Liver (tissue), 9 donors: ENCODE measurements around the gene NTN3. TPM values are rescaled to one million over a fixed set of nuclear protein-coding genes. Genes with fewer than 3 reads are reported as not detected.

Experiments
- DNase-seq: peaks from one replicate; pipeline ENCODE4 v3.0.0-alpha.2; 2017; ENCODE audit warnings: low spot score
- H3K27ac ChIP-seq, 2 donors: one replicate each; pipeline ENCODE4 v1.7.0; 2013; ENCODE audit warnings: inconsistent platforms in 2 of 2, low read length in 2 of 2, control low read depth in 1 of 2, low read depth in 1 of 2, mild to moderate bottlenecking in 1 of 2
- H3K27me3 ChIP-seq, 4 donors: one replicate each; pipeline versions ENCODE4 v1.6.1 to v1.7.0; 2013; ENCODE audit warnings: low read length in 3 of 4, inconsistent platforms in 1 of 4, mild to moderate bottlenecking in 1 of 4, moderate library complexity in 1 of 4; ENCODE audit not compliant: control insufficient read depth in 4 of 4, insufficient read depth in 4 of 4
- H3K36me3 ChIP-seq, 4 donors: one replicate each; pipeline versions ENCODE4 v1.6.1 to v1.7.0; 2013; ENCODE audit warnings: low read length in 3 of 4, mild to moderate bottlenecking in 3 of 4, low read depth in 1 of 4, moderate library complexity in 1 of 4; ENCODE audit not compliant: control insufficient read depth in 4 of 4, insufficient read depth in 3 of 4
- H3K4me1 ChIP-seq, 4 donors: one replicate each; pipeline versions ENCODE4 v1.6.1 to v1.7.0; 2013; ENCODE audit warnings: low read length in 3 of 4, mild to moderate bottlenecking in 3 of 4, moderate library complexity in 1 of 4; ENCODE audit not compliant: control insufficient read depth in 4 of 4, insufficient read depth in 4 of 4
- H3K4me3 ChIP-seq, 3 donors: one replicate each; pipeline versions ENCODE4 v1.6.1 to v1.7.0; 2013; ENCODE audit warnings: low read length in 3 of 3, control low read depth in 1 of 3, low read depth in 1 of 3, mild to moderate bottlenecking in 1 of 3
- H3K9ac ChIP-seq, 2 donors: one replicate each; pipeline ENCODE4 v1.7.0; 2013; ENCODE audit warnings: low read length in 2 of 2, mild to moderate bottlenecking in 2 of 2, moderate library complexity in 2 of 2, control low read depth in 1 of 2, low read depth in 1 of 2
- H3K9me3 ChIP-seq, 4 donors: one replicate each; pipeline versions ENCODE4 v1.6.1 to v1.7.0; 2013; ENCODE audit warnings: low read length in 3 of 4; ENCODE audit not compliant: control insufficient read depth in 4 of 4
- ATF3 ChIP-seq: IDR thresholded peaks from 2 replicates; pipeline ENCODE4 v1.6.1; 2016; ENCODE audit warnings: antibody characterized with exemption
- CTCF ChIP-seq: fragments of 150-350 bp; IDR thresholded peaks from 2 replicates; pipeline ENCODE4 v1.5.1; 2017; ENCODE audit warnings: improper control_type of control experiment, low read depth, low read length; ENCODE audit not compliant: missing input control
- EGR1 ChIP-seq, 2 donors: IDR thresholded peaks; 2 replicates each; pipeline ENCODE4 v1.6.1; 2016 to 2018; ENCODE audit warnings: antibody characterized with exemption in 2 of 2, low read depth in 2 of 2
- FOXA1 ChIP-seq: IDR thresholded peaks from 2 replicates; pipeline ENCODE4 v1.6.1; 2016; ENCODE audit warnings: antibody characterized with exemption
- FOXA2 ChIP-seq: IDR thresholded peaks from 2 replicates; pipeline ENCODE4 v1.6.1; 2016; ENCODE audit warnings: antibody characterized with exemption
- GABPA ChIP-seq, 2 donors: IDR thresholded peaks in 1 of 2; conservative IDR thresholded peaks in 1 of 2; 2 replicates each; pipeline ENCODE4 v1.6.1; 2016; ENCODE audit warnings: antibody characterized with exemption in 2 of 2, mild to moderate bottlenecking in 1 of 2, moderate library complexity in 1 of 2
- HNF4A ChIP-seq, 2 donors: conservative IDR thresholded peaks; 2 replicates each; pipeline ENCODE4 v1.6.1; 2016; ENCODE audit warnings: antibody characterized with exemption in 2 of 2, mild to moderate bottlenecking in 2 of 2
- HNF4G ChIP-seq: IDR thresholded peaks from 2 replicates; pipeline ENCODE4 v1.6.1; 2016; ENCODE audit warnings: antibody characterized with exemption
- JUND ChIP-seq, 2 donors: IDR thresholded peaks; 2 replicates each; pipeline ENCODE4 v1.6.1; 2016; ENCODE audit warnings: antibody characterized with exemption in 2 of 2
- NR2F2 ChIP-seq: IDR thresholded peaks from 2 replicates; pipeline ENCODE4 v1.6.1; 2016; ENCODE audit warnings: antibody characterized with exemption
- RAD21 ChIP-seq, 2 donors: IDR thresholded peaks; 2 replicates each; pipeline ENCODE4 v1.6.1; 2016; ENCODE audit warnings: antibody characterized with exemption in 2 of 2, mild to moderate bottlenecking in 2 of 2
- REST ChIP-seq: IDR thresholded peaks from 2 replicates; pipeline ENCODE4 v1.6.1; 2016; ENCODE audit warnings: antibody characterized with exemption, mild to moderate bottlenecking
- RXRA ChIP-seq, 2 donors: IDR thresholded peaks; 2 replicates each; pipeline ENCODE4 v1.6.1; 2017 to 2018; ENCODE audit warnings: antibody characterized with exemption in 2 of 2, mild to moderate bottlenecking in 1 of 2
- YY1 ChIP-seq: IDR thresholded peaks from 2 replicates; pipeline ENCODE4 v1.6.1; 2016; ENCODE audit warnings: antibody characterized with exemption, mild to moderate bottlenecking
- WGBS: extraction: QIAGEN DNeasy Blood & Tissue Kit; methylation state at CpG from one replicate; pipeline ENCODE4 v1.1.7; 2013; 5-methylcytosine and 5-hydroxymethylcytosine counted together
- polyA plus RNA-seq, 2 donors: library from polyadenylated mRNA; stranded (reverse) in 1 of 2; unstranded in 1 of 2; fragments of 200-250 nt in 1 of 2; fragments of >200 nt in 1 of 2; fragmentation: Nextera tagmentation in 1 of 2; extraction: Ambion mirVana in 1 of 2; gene quantifications; one replicate each; pipeline versions ENCODE4 v1.2.1 to v1.2.3, GENCODE V29; 2013 to 2015
- total RNA-seq, 2 donors: library from RNA; depleted of rRNA; stranded (reverse); fragments of >200 nt; gene quantifications; one replicate each; pipeline ENCODE4 v1.2.3, GENCODE V29; 2014
- TF ChIP-seq, protein P1 (sequence below): IDR thresholded peaks from 2 replicates; pipeline ENCODE4 v1.6.1; 2016; ENCODE audit warnings: antibody characterized with exemption
- TF ChIP-seq, protein P2 (sequence below): IDR thresholded peaks from 2 replicates; pipeline ENCODE4 v1.6.1; 2016; ENCODE audit warnings: antibody characterized with exemption
- donor health status: healthy.
- donor health status: healthy.
- donor health status: healthy.
- donor health status: healthy.
- donor health status: healthy.

The NTN3 gene
- total and polyA plus RNA-seq, 4 donors = 0.19 to 2.3 (median 0.28) TPM; not detected in 1

DNA sequence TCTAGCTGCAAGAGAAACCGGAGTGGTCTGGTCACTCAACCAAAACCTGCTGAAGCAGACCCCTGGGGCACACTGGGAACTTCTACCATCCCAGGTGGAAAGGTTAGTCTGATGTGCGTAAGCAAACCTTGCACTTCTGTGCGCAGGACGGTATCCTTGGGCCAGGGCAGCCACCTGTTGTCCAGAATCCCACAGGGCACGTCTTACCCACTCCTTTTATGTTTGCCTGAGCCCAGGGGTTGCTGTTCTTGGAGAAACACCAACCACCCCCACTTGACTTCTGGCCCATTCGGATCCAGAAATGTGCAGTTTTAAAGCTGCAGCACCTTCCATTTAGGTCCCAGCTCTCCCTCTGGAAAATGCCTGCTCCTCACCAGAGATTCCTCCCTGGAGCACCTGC, 22.5 kb downstream of the NTN3 start:
- TF ChIP-seq FOXA2 = no peak
- TF ChIP-seq, protein P1, sequence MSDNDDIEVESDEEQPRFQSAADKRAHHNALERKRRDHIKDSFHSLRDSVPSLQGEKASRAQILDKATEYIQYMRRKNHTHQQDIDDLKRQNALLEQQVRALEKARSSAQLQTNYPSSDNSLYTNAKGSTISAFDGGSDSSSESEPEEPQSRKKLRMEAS = no peak
- no peak for TF ChIP-seq HNF4A (conservative IDR thresholded peaks at IDR 0.05)
- no peak for TF ChIP-seq REST
- TF ChIP-seq JUND (IDR thresholded peaks at IDR 0.05) = no peak
- TF ChIP-seq GABPA (IDR thresholded peaks at IDR 0.05 in 1 of 2, conservative IDR thresholded peaks at IDR 0.05 in 1 of 2) = no peak

DNA sequence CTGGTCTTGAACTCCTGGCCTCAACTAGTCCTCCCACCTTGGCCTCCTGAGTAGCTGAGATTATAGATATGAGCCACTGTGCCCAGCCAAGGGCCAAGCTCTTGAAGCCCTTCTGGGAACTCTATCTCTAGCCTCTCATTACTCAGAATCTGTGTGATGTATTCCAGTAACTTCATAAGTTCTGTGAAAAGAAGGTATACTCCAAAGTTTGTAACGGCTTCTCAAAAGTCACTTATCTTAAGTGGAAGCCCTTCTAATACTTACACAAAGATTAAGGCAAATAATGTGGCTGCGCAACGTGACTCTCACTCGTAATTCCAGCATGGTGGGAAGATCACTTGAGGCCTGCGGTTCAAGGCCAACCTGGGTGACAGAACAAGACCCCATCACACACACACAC, 23.5 kb downstream of the NTN3 start:
- no peaks in the 10 kb centered on the region for H3K9me3 ChIP-seq
- H3K27ac ChIP-seq = no peak overlapping the region
- H3K36me3 ChIP-seq = peaks cover 0 to 12% (median 2%) of the 10 kb centered on the region in 4 donors
- DNase-seq = no peak
- H3K4me1 ChIP-seq = peaks cover 15 to 33% (median 26%) of the 10 kb centered on the region in 4 donors
- no peaks in the 10 kb centered on the region for H3K27me3 ChIP-seq
- TF ChIP-seq JUND (IDR thresholded peaks at IDR 0.05) (no peak), GABPA (IDR thresholded peaks at IDR 0.05 in 1 of 2, conservative IDR thresholded peaks at IDR 0.05 in 1 of 2) (no peak)
- TF ChIP-seq, protein P2, sequence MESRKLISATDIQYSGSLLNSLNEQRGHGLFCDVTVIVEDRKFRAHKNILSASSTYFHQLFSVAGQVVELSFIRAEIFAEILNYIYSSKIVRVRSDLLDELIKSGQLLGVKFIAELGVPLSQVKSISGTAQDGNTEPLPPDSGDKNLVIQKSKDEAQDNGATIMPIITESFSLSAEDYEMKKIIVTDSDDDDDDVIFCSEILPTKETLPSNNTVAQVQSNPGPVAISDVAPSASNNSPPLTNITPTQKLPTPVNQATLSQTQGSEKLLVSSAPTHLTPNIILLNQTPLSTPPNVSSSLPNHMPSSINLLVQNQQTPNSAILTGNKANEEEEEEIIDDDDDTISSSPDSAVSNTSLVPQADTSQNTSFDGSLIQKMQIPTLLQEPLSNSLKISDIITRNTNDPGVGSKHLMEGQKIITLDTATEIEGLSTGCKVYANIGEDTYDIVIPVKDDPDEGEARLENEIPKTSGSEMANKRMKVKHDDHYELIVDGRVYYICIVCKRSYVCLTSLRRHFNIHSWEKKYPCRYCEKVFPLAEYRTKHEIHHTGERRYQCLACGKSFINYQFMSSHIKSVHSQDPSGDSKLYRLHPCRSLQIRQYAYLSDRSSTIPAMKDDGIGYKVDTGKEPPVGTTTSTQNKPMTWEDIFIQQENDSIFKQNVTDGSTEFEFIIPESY = no peak
- H3K4me3 ChIP-seq = no peak overlapping the region
- 97% methylated on average over 5 of the region's 5 CpGs for WGBS
- H3K9ac ChIP-seq = no peak overlapping the region

More for the DNA sequence above, 22.5 kb downstream of the NTN3 start:
- 84% methylated on average over 6 of the region's 6 CpGs for WGBS
- Histone ChIP-seq H3K27me3 (no peaks in the 10 kb centered on the region), H3K9me3 (no peaks in the 10 kb centered on the region), H3K4me1 (peaks cover 11 to 26% (median 19%) of the 10 kb centered on the region in 4 donors), H3K36me3 (peaks cover 0 to 12% (median 2%) of the 10 kb centered on the region in 4 donors), H3K9ac (no peak overlapping the region), H3K27ac (no peak overlapping the region), H3K4me3 (no peak overlapping the region)
- DNase-seq = no peak

GRCh38 chr16:2495041-2495440, 23.9 kb downstream of the NTN3 start:
- H3K4me3 ChIP-seq = no peak overlapping the region
- H3K27me3 ChIP-seq = no peaks in the 10 kb centered on the region
- no peak overlapping the region for H3K27ac ChIP-seq
- H3K36me3 ChIP-seq = peaks cover 0 to 12% (median 2%) of the 10 kb centered on the region in 4 donors
- DNase-seq = no peak
- 93% methylated on average over 5 of the region's 5 CpGs for WGBS
- peaks cover 15 to 33% (median 26%) of the 10 kb centered on the region in 4 donors for H3K4me1 ChIP-seq
- H3K9ac ChIP-seq = no peak overlapping the region
- H3K9me3 ChIP-seq = no peaks in the 10 kb centered on the region
- TF ChIP-seq GABPA (IDR thresholded peaks at IDR 0.05 in 1 of 2, conservative IDR thresholded peaks at IDR 0.05 in 1 of 2) = no peak
- no peak for TF ChIP-seq HNF4A (conservative IDR thresholded peaks at IDR 0.05)
- no peak for TF ChIP-seq CTCF
- no peak for TF ChIP-seq NR2F2
- no peak for TF ChIP-seq RAD21 (IDR thresholded peaks at IDR 0.05)
- TF ChIP-seq, protein P1 = no peak
- TF ChIP-seq RXRA (IDR thresholded peaks at IDR 0.05) = no peak
- TF ChIP-seq ATF3 = no peak
- no peak for TF ChIP-seq JUND (IDR thresholded peaks at IDR 0.05)
- no peak for TF ChIP-seq FOXA1
- no peak for TF ChIP-seq FOXA2
- TF ChIP-seq, protein P2 = no peak
- no peak for TF ChIP-seq EGR1 (IDR thresholded peaks at IDR 0.05; ENCODE audit: low read depth in 2 of 2)
- no peak for TF ChIP-seq HNF4G
- no peak for TF ChIP-seq YY1
